ENCODE data around the gene OR8K1. TPM values are rescaled to one million over a fixed set of nuclear protein-coding genes. Genes with fewer than 3 reads are reported as not detected.

The OR8K1 gene
- total RNA-seq, 3 donors from 2014 or later (not counting 1 experiment from before 2014, with no cell fraction given), result not detected

Other genes starting within 250 kb of the OR8K1 start
- not detected for gene OR8H2, start 242.4 kb upstream of the OR8K1 start, total RNA-seq
- not detected for gene OR8H3, start 223.7 kb upstream of the OR8K1 start, total RNA-seq
- gene OR8J3, start 205.8 kb upstream of the OR8K1 start, total RNA-seq, result not detected
- not detected for gene OR8K5, start 185.7 kb upstream of the OR8K1 start, total RNA-seq
- gene OR5J2, start 169.4 kb upstream of the OR8K1 start, total RNA-seq, result not detected
- not detected for gene OR5T2, start 111.8 kb upstream of the OR8K1 start, total RNA-seq
- gene OR5T3, start 93.8 kb upstream of the OR8K1 start, total RNA-seq, result not detected
- gene OR5T1, start 71.9 kb upstream of the OR8K1 start, total RNA-seq, result not detected
- gene OR8H1, start 53.8 kb upstream of the OR8K1 start, total RNA-seq, result not detected
- gene OR8K3, start 30.9 kb upstream of the OR8K1 start, total RNA-seq, result not detected
- not detected for gene OR8J1, start 8.3 kb downstream of the OR8K1 start, total RNA-seq
- not detected for gene OR8U1, start 29.6 kb downstream of the OR8K1 start, total RNA-seq
- gene OR5AL1, start 66.7 kb downstream of the OR8K1 start, total RNA-seq, result not detected
- gene OR5M3, start 127.3 kb downstream of the OR8K1 start, total RNA-seq, result not detected
- not detected for gene OR5M8, start 145.3 kb downstream of the OR8K1 start, total RNA-seq
- not detected for gene OR5M11, start 197.2 kb downstream of the OR8K1 start, total RNA-seq
- not detected for gene OR5M10, start 231.7 kb downstream of the OR8K1 start, total RNA-seq

Data from natural killer cell (primary cell).